ENCODE data around the gene TEX2.

GRCh38 chr17:64304551-64304950, 41.5 kb upstream of the TEX2 start:
- TF ChIP-seq CTCF (IDR thresholded peaks at IDR 0.05) = no peak
- TF ChIP-seq POLR2A (IDR thresholded peaks at IDR 0.05) = no peak
